Cerebellar cortex (tissue), 1 donor: ENCODE measurements around the gene UCHL3.
"Not testable (repeated sequence)": the region's sequence is repeated elsewhere in the genome, so short reads cannot be mapped to it uniquely, and the experiment has no call there.

Experiments
- DNase-seq: peaks from one replicate; pipeline ENCODE4 v3.0.0-alpha.2; 2015; ENCODE audit warnings: low spot score

Gene UCHL3

GRCh38 chr13:75549262-75550158 lies at the start of gene UCHL3:
TSS of gene UCHL3 (plus strand) at chr13:75549791. CDS start at chr13:75549821, 30 bp downstream.
- peak; percentile 96 for DNase-seq

GRCh38 chr13:75505327-75505726 lies 44.3 kb upstream of the UCHL3 start:
- no peak for DNase-seq

GRCh38 chr13:75506018-75506417 lies 43.6 kb upstream of the UCHL3 start:
- DNase-seq: no peak

- DNase-seq: no peak
Measured at GRCh38 chr13:75507027-75508001, 42.3 kb upstream of the UCHL3 start.

GRCh38 chr13:75508002-75508548 lies 41.5 kb upstream of the UCHL3 start:
- no peak for DNase-seq

GRCh38 chr13:75511051-75511625 lies 38.5 kb upstream of the UCHL3 start:
- no peak for DNase-seq

GRCh38 chr13:75512253-75512652 lies 37.3 kb upstream of the UCHL3 start:
- DNase-seq: no peak

- no peak for DNase-seq
Measured at GRCh38 chr13:75513271-75513670, 36.3 kb upstream of the UCHL3 start.

- DNase-seq: no peak
Measured at GRCh38 chr13:75514080-75514995, 35.3 kb upstream of the UCHL3 start.

GRCh38 chr13:75518439-75519088 lies 31.0 kb upstream of the UCHL3 start:
- no peak for DNase-seq

GRCh38 chr13:75521956-75522355 lies 27.6 kb upstream of the UCHL3 start:
- DNase-seq: no peak

- DNase-seq: no peak
Measured at GRCh38 chr13:75530549-75530961, 19.0 kb upstream of the UCHL3 start.

GRCh38 chr13:75533861-75534260 lies 15.7 kb upstream of the UCHL3 start:
- DNase-seq: no peak

GRCh38 chr13:75537401-75538365 lies 11.9 kb upstream of the UCHL3 start, which contains the start of gene COMMD6:
TSS of gene COMMD6 (minus strand) at chr13:75537841. CDS start at chr13:75537805, 36 bp downstream.
- peak; percentile 86 for DNase-seq

- DNase-seq: no peak
Measured at GRCh38 chr13:75541287-75541686, 8.3 kb upstream of the UCHL3 start.

- no peak for DNase-seq
Measured at GRCh38 chr13:75541961-75542360, 7.6 kb upstream of the UCHL3 start.

- no peak for DNase-seq
Measured at GRCh38 chr13:75544681-75545330, 4.8 kb upstream of the UCHL3 start.

GRCh38 chr13:75545386-75545785 lies 4.2 kb upstream of the UCHL3 start:
- DNase-seq: not testable (repeated sequence)
